Measurements from ENCODE around the gene OPRM1. TPM values are rescaled to one million over a fixed set of nuclear protein-coding genes. Genes with fewer than 3 reads are reported as not detected.

Gene OPRM1
- total RNA-seq, 1 experiment from 2014 or later, result not detected

DNA sequence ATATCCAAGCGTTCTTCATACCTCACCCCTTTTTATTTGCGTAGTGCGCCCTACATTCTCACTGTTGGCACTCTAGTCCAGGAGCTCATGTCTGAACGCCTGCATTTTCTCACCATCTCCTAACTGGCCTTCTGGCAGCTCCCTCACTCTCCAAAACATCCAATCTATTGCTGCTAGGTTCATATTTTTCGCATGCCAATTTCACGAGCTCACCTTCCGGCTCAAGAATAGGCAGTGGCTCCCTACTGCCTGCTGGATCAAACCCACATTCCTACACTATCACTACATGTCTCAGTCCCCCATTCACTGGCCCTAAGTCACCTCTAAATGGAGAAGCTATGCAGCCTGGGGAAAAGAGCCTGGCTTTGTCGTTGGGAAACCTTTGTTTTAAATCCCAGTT, 202.5 kb downstream of the OPRM1 start:
- no peak for ATAC-seq
- no peak overlapping the region for H3K4me3 ChIP-seq (ENCODE audit: low read depth in 2 of 2, low read length in 2 of 2)
- intact Hi-C loops (cut with micrococcal nuclease; ENCODE audit: unreplicated experiment), result no loop called here
- H3K36me3 ChIP-seq (ENCODE audit: control insufficient read depth, insufficient read depth, low read length), result no peaks in the 10 kb centered on the region
- DNase-seq (ENCODE audit: low read depth, low spot score), result no peak
- ChIA-PET CTCF (no interaction called here), POLR2A (no interaction called here)
- TF ChIP-seq POLR2AphosphoS5 (IDR thresholded peaks at IDR 0.05; ENCODE audit: low read depth, low read length), result no peak
- TF ChIP-seq TCF7L2 (IDR thresholded peaks at IDR 0.05; ENCODE audit: low read depth, low read length), result no peak
- TF ChIP-seq SIN3A (IDR thresholded peaks at IDR 0.05; ENCODE audit: borderline replicate concordance, insufficient read depth, low read depth, low read length), result no peak
- TF ChIP-seq, protein P1, sequence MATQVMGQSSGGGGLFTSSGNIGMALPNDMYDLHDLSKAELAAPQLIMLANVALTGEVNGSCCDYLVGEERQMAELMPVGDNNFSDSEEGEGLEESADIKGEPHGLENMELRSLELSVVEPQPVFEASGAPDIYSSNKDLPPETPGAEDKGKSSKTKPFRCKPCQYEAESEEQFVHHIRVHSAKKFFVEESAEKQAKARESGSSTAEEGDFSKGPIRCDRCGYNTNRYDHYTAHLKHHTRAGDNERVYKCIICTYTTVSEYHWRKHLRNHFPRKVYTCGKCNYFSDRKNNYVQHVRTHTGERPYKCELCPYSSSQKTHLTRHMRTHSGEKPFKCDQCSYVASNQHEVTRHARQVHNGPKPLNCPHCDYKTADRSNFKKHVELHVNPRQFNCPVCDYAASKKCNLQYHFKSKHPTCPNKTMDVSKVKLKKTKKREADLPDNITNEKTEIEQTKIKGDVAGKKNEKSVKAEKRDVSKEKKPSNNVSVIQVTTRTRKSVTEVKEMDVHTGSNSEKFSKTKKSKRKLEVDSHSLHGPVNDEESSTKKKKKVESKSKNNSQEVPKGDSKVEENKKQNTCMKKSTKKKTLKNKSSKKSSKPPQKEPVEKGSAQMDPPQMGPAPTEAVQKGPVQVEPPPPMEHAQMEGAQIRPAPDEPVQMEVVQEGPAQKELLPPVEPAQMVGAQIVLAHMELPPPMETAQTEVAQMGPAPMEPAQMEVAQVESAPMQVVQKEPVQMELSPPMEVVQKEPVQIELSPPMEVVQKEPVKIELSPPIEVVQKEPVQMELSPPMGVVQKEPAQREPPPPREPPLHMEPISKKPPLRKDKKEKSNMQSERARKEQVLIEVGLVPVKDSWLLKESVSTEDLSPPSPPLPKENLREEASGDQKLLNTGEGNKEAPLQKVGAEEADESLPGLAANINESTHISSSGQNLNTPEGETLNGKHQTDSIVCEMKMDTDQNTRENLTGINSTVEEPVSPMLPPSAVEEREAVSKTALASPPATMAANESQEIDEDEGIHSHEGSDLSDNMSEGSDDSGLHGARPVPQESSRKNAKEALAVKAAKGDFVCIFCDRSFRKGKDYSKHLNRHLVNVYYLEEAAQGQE (IDR thresholded peaks at IDR 0.05; ENCODE audit: insufficient read depth in 1 of 2, low read depth in 2 of 2, low read length in 1 of 2), result no peak
- no TSS peak for BruUV-seq (replicated peaks)
- in situ Hi-C loops (cut with HindIII; ENCODE audit: low pct_unique_long_range_greater_than_20kb, low sequenced_read_pairs), result no loop called here
- no peak overlapping the region for H3K27ac ChIP-seq (ENCODE audit: low read length)
- H3K4me1 ChIP-seq (ENCODE audit: control insufficient read depth, insufficient read depth, low read length), result no peaks in the 10 kb centered on the region
- no peaks in the 10 kb centered on the region for H3K9me3 ChIP-seq (ENCODE audit: control insufficient read depth, insufficient read depth, low read depth, low read length)
- no peaks in the 10 kb centered on the region for H3K27me3 ChIP-seq (ENCODE audit: control insufficient read depth, insufficient read depth, low read length)

- no peak overlapping the region for H3K27ac ChIP-seq (ENCODE audit: low read length)
- intact Hi-C loops (cut with micrococcal nuclease; ENCODE audit: unreplicated experiment) (no loop called here), in situ Hi-C loops (cut with HindIII; ENCODE audit: low pct_unique_long_range_greater_than_20kb, low sequenced_read_pairs) (no loop called here)
- no peaks in the 10 kb centered on the region for H3K4me1 ChIP-seq (ENCODE audit: control insufficient read depth, insufficient read depth, low read length)
- BruUV-seq (replicated peaks), result no TSS peak
- H3K36me3 ChIP-seq (ENCODE audit: control insufficient read depth, insufficient read depth, low read length), result no peaks in the 10 kb centered on the region
- DNase-seq (ENCODE audit: low read depth, low spot score) (no peak), ATAC-seq (no peak)
- no peak overlapping the region for H3K4me3 ChIP-seq (ENCODE audit: low read depth in 2 of 2, low read length in 2 of 2)
- ChIA-PET POLR2A (no interaction called here), CTCF (no interaction called here)
- no peaks in the 10 kb centered on the region for H3K27me3 ChIP-seq (ENCODE audit: control insufficient read depth, insufficient read depth, low read length)
- no peaks in the 10 kb centered on the region for H3K9me3 ChIP-seq (ENCODE audit: control insufficient read depth, insufficient read depth, low read depth, low read length)
- TF ChIP-seq, protein P1 (IDR thresholded peaks at IDR 0.05; ENCODE audit: insufficient read depth in 1 of 2, low read depth in 2 of 2, low read length in 1 of 2), result no peak
- TF ChIP-seq SIN3A (IDR thresholded peaks at IDR 0.05; ENCODE audit: borderline replicate concordance, insufficient read depth, low read depth, low read length), result no peak
- no peak for TF ChIP-seq TCF7L2 (IDR thresholded peaks at IDR 0.05; ENCODE audit: low read depth, low read length)
- no peak for TF ChIP-seq CTCF (IDR thresholded peaks at IDR 0.05)
- no peak for TF ChIP-seq POLR2AphosphoS5 (IDR thresholded peaks at IDR 0.05; ENCODE audit: low read depth, low read length)
Observed at GRCh38 chr6:154242617-154243357, 203.7 kb downstream of the OPRM1 start.
